Left lung (tissue), 10 donors: Measurements from ENCODE around the gene WBP1L. TPM values are rescaled to one million over a fixed set of nuclear protein-coding genes. Genes with fewer than 3 reads are reported as not detected.
"Not testable (repeated sequence)": the region's sequence is repeated elsewhere in the genome, so short reads cannot be mapped to it uniquely, and the experiment has no call there.

ENCODE experiments used
- ATAC-seq: fragments of 200-7000 bp; cut with Tn5 transposase; one replicate; pipeline ENCODE4 v1.9.1; 2020; ENCODE audit warnings: moderate library complexity
- DNase-seq, 4 donors: peaks; one replicate each; pipeline ENCODE4 v3.0.0-alpha.2; 2013 to 2020
- H3K27ac ChIP-seq, 2 donors: fragments of 200-600 bp; sonication (generic) in 1 of 2; one replicate each; pipeline versions ENCODE4 v1.5.0 to v1.8.0; 2020 to 2021
- H3K27me3 ChIP-seq, 2 donors: fragments of 200-600 bp; sonication (generic) in 1 of 2; one replicate each; pipeline versions ENCODE4 v1.5.0 to v1.8.0; 2020 to 2021
- H3K36me3 ChIP-seq, 2 donors: fragments of 200-600 bp; sonication (generic) in 1 of 2; one replicate each; pipeline versions ENCODE4 v1.5.0 to v1.8.0; 2020 to 2021
- H3K4me1 ChIP-seq, 2 donors: fragments of 200-600 bp; one replicate each; pipeline ENCODE4 v1.8.0; 2021
- H3K4me3 ChIP-seq, 2 donors: fragments of 200-600 bp; sonication (generic) in 1 of 2; one replicate each; pipeline versions ENCODE4 v1.5.0 to v1.8.0; 2020 to 2021; ENCODE audit warnings: mild to moderate bottlenecking in 1 of 2
- H3K9me3 ChIP-seq, 2 donors: fragments of 200-600 bp; sonication (generic) in 1 of 2; one replicate each; pipeline versions ENCODE4 v1.5.0 to v1.8.0; 2020 to 2021
- intact Hi-C, 2 donors: fragments of 100-400 bp; cut with DNase I; formaldehyde crosslinking; loops; one replicate each; pipeline versions ENCODE4 v1.11.2 to v1.14.2; 2022
- polyA plus RNA-seq, 6 donors: library from polyadenylated mRNA; unstranded; fragments of 120-200 nt; gene quantifications; one replicate each; pipeline ENCODE4 v1.2.1, GENCODE V29; 2013; ENCODE audit not compliant: insufficient read length in 6 of 6
- total RNA-seq, 2 donors: library from RNA; stranded (reverse); fragmentation: NEBNext Ultra II Directional; extraction: Animal tissue kit (Norgen Biotek cat#: 25700); gene quantifications; one replicate each; pipeline ENCODE4 v1.2.1, GENCODE V29; 2021
- TF ChIP-seq, protein P1 (sequence below), 2 donors: fragments of 200-600 bp; sonication (generic) in 1 of 2; IDR thresholded peaks; one replicate each; pipeline versions ENCODE4 v1.5.0 to v1.8.0; 2021; ENCODE audit warnings: antibody characterized with exemption in 2 of 2
- donor health status: DM: no; HTN: yes; CAD: no.
- donor health status: DM: no; HTN: no; CAD: no.

Gene WBP1L
- total and polyA plus RNA-seq, 8 donors: 42.6 to 49.8 (median 45.9) TPM

DNA sequence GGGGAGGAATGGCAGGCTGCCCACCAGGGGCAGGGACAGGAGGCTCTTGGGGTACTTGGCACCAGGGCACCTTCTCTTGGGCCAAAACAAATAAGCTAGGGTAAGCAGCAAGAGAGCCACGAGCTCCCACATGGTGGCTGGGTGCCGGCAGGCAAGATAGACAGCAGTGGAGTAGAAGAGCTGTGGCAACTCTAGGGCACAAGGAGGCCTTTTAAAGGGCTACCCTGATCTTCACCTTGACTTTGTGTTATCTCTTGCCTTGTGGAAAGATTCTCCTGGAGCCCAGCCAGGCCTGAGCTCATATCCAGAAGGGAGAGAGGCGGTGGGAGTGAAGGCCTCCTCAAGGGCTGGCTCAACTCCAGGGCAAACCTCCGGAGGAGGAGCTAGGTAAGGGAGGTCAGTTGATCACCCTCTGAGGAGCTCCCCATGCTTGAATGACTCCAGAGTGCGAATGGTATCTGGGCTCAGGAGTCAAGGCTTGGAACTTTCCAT, 93.5 kb downstream of the WBP1L start, which contains the start of gene CYP17A1:
Gene CYP17A1, minus strand, starts transcription at position 184 of the 492 bp plus-strand sequence. Its CDS starts 52 bp downstream, at position 132.
- no peak within 1 kb of the TSS for H3K27ac ChIP-seq
- peaks cover 0 to 8% of the 10 kb centered on the region in 2 donors for H3K4me1 ChIP-seq
- peaks cover 0 to 16% of the 10 kb centered on the region in 2 donors for H3K9me3 ChIP-seq
- TF ChIP-seq, protein P1, sequence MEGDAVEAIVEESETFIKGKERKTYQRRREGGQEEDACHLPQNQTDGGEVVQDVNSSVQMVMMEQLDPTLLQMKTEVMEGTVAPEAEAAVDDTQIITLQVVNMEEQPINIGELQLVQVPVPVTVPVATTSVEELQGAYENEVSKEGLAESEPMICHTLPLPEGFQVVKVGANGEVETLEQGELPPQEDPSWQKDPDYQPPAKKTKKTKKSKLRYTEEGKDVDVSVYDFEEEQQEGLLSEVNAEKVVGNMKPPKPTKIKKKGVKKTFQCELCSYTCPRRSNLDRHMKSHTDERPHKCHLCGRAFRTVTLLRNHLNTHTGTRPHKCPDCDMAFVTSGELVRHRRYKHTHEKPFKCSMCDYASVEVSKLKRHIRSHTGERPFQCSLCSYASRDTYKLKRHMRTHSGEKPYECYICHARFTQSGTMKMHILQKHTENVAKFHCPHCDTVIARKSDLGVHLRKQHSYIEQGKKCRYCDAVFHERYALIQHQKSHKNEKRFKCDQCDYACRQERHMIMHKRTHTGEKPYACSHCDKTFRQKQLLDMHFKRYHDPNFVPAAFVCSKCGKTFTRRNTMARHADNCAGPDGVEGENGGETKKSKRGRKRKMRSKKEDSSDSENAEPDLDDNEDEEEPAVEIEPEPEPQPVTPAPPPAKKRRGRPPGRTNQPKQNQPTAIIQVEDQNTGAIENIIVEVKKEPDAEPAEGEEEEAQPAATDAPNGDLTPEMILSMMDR (IDR thresholded peaks at IDR 0.05): no peak
- no peak within 1 kb of the TSS for H3K4me3 ChIP-seq
- H3K27me3 ChIP-seq: no peaks in the 10 kb centered on the region
- ATAC-seq (peak; percentile 68), DNase-seq (peak in 1 of 4 donors; percentile 46)
- H3K36me3 ChIP-seq: no peaks in the 10 kb centered on the region
- intact Hi-C loops: loop anchor here in 1 of 2 donors (5.0 kb wide), 1 partner anchor 65 kb away; no protein-coding TSS in a partner anchor

DNA sequence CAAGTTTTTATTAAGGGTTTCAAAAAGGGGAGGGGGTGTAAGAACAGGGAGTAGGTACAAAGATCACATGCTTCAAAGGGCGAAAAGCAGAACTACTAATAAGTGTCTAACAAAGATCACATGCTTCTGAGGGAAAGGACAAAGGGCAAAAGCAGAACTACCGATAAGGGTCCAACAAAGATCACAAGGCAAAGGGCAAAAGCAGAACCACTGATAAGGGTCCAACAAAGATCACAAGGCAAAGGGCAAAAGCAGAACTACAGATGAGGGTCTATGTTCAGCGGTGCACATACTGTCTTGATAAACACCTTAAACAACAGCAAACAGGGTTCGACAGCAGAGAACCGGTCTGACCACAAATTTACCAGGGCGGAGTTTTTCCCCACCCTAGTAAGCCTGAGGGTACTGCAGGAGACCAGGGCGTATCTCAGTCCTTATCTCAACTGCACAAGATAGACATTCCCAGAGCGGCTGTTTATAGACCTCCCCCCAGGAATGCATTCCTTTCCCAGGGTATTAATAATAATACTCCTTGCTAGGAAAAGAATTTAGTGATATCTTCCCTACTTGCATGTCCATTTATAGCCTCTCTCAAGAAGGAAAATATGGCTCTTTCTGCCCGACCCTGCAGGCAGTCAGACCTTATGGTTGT, 94.7 kb downstream of the WBP1L start:
- not testable (repeated sequence) for H3K4me3 ChIP-seq, ATAC-seq, H3K27ac ChIP-seq, H3K27me3 ChIP-seq, DNase-seq, H3K36me3 ChIP-seq, H3K4me1 ChIP-seq
- intact Hi-C loops: loop anchor here in 1 of 2 donors (5.0 kb wide), 1 partner anchor 64 kb away; no protein-coding TSS in a partner anchor
- peaks cover 0 to 16% of the 10 kb centered on the region in 2 donors for H3K9me3 ChIP-seq

DNA sequence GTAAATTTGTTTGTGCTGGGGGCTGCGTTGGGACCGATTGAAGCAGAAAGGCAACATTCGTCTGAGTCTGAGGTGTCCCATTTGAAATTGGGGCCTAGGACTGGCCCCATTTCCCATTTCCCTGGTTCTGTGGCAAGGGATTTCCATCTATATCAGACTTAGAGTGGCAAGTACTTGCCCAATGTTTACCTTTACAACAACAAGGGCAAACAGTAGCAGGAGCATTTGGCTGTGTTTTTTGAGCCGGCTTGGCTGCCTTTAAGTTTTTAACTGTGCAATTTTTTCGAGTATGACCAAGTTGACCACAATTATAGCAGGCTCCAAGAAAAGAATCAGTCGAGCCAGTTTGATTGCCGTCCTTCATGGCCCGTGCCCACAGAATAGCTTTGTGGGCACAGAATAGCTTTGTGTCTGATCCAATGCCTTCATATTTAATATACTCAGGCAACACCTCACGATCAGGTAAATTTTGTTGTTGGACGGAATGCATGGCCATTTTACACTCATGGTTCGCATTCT, 98.1 kb downstream of the WBP1L start:
- peak; percentile 35 for ATAC-seq
- TF ChIP-seq, protein P1 (IDR thresholded peaks at IDR 0.05): no peak
- H3K27ac ChIP-seq: no peak overlapping the region
- no peaks in the 10 kb centered on the region for H3K36me3 ChIP-seq
- DNase-seq: no peak
- intact Hi-C loops: no loop called here
- H3K4me1 ChIP-seq: no peaks in the 10 kb centered on the region
- peaks cover 0 to 21% of the 10 kb centered on the region in 2 donors for H3K9me3 ChIP-seq
- no peaks in the 10 kb centered on the region for H3K27me3 ChIP-seq
- H3K4me3 ChIP-seq: no peak overlapping the region

DNA sequence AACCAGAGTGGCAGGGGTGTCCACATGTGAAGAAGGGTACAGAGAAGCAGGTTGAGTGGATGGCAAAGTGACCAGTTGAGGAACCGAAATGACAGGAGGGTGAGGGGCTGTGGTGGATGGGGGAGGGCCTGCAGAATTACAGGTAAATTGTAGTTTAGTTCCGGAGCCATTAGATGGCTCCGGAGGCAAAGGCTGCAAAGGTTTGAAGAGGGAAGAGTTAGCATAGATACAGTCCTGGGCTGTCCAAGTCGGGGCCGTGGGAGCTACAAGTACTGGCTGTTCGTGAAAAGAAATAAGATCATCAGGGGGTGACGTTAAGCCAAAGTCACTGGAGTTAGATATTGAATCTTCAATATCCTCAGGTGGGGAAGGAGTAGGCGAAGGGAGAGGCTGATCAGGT, 99.4 kb downstream of the WBP1L start:
- H3K27me3 ChIP-seq, DNase-seq, intact Hi-C loops, ATAC-seq, H3K4me1 ChIP-seq, H3K36me3 ChIP-seq, H3K4me3 ChIP-seq, H3K27ac ChIP-seq: not testable (repeated sequence)
- peaks cover 0 to 12% of the 10 kb centered on the region in 2 donors for H3K9me3 ChIP-seq

DNA sequence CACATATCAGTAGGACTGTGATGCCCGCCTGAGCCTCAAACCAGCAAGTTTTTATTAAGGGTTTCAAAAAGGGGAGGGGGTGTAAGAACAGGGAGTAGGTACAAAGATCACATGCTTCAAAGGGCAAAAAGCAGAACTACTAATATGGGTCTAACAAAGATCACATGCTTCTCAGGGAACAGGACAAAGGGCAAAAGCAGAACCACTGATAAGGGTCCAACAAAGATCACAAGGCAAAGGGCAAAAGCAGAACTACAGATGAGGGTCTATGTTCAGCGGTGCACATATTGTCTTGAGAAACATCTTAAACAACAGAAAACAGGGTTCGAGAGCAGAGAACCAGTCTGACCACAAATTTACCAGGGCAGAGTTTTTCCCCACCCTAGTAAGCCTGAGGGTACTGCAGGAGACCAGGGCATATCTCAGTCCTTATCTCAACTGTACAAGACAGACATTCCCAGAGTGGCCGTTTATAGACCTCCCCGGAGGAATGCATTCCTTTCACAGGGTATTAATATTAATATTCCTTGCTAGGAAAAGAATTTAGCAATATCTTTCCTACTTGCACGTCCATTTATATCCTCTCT, 100.5 kb downstream of the WBP1L start:
- H3K4me1 ChIP-seq, H3K4me3 ChIP-seq, DNase-seq, H3K27ac ChIP-seq, H3K9me3 ChIP-seq, ATAC-seq, H3K36me3 ChIP-seq, H3K27me3 ChIP-seq, intact Hi-C loops: not testable (repeated sequence)

DNA sequence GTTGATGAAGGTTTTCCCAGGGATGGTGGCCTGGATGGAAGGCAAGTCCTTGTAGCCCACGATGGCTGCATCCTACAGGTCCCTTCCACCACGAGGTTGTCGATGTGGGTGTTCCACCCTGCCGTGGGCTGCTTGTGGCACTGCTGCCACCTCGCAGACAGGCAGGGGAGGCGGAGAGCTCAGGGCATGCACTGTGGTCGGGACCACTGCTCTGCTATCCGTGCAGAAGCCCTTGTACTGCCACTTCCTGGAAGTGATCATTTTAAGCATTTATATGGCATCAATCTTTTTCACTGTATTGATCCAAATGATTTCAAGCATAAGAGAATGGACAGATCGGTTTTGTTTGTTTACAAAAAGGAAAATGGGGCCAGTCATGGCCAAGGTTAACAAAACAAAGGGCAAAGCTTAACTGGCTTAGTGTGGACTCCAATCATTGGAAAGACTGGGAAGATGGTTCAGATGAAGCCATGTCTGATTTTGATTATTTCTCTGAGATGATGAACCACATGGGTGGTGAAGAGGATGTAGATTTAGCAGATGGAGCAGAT, 101.7 kb downstream of the WBP1L start:
- Histone ChIP-seq H3K27ac (no peak overlapping the region), H3K4me1 (no peaks in the 10 kb centered on the region), H3K27me3 (no peaks in the 10 kb centered on the region), H3K4me3 (no peak overlapping the region), H3K9me3 (peaks cover 0 to 5% of the 10 kb centered on the region in 2 donors), H3K36me3 (no peaks in the 10 kb centered on the region)
- TF ChIP-seq, protein P1 (IDR thresholded peaks at IDR 0.05): no peak
- ATAC-seq (no peak), DNase-seq (no peak)
- intact Hi-C loops: no loop called here
